Left cardiac atrium (tissue), 4 donors: ENCODE results near the gene BMP3. TPM values are rescaled to one million over a fixed set of nuclear protein-coding genes. Genes with fewer than 3 reads are reported as not detected.
A peak's percentile ranks its signal among the peaks of the same experiment; 100 is the strongest.

ENCODE experiments used
- ATAC-seq, 2 donors: fragments of 200-7000 bp; cut with Tn5 transposase; one replicate each; pipeline ENCODE4 v1.9.1; 2020; ENCODE audit warnings: mild to moderate bottlenecking in 2 of 2, moderate library complexity in 2 of 2
- DNase-seq: peaks from one replicate; pipeline ENCODE4 v3.0.0-alpha.2; 2020
- intact Hi-C, 2 donors: fragments of 100-400 bp; cut with DNase I; formaldehyde crosslinking; loops; one replicate each; pipeline versions ENCODE4 v1.14.1 to v1.15.1; 2022 to 2023
- total RNA-seq, 2 donors: library from RNA; stranded (reverse); fragmentation: NEBNext Ultra II Directional; extraction: Animal tissue kit (Norgen Biotek cat#: 25700); gene quantifications; one replicate each; pipeline ENCODE4 v1.2.1, GENCODE V29; 2021
- donor health status: DM: no; HTN: yes; CAD: no.
- donor health status: DM: no; HTN: yes; CAD: no; lungs with severe emphysema.
- donor health status: DM: yes; HTN: yes; CAD: no.
- donor health status: Dilated cardiomyopathy.

The BMP3 gene
- total RNA-seq, 2 donors from 2014 or later, result 0.08 to 0.09 TPM

- ATAC-seq (no peak), DNase-seq (no peak)
- intact Hi-C loops, result loop anchor here in 1 of 2 donors (10.0 kb wide), 1 partner anchor 269 kb away; no protein-coding TSS in a partner anchor
These were observed 55.5 kb downstream of the BMP3 start for GRCh38 chr4:81085979-81086378.

GRCh38 chr4:81093720-81094401, 63.4 kb downstream of the BMP3 start:
- DNase-seq (no peak), ATAC-seq (peak in 1 of 2 donors; percentile 60)
- intact Hi-C loops, result no loop called here

- intact Hi-C loops, result no loop called here
- DNase-seq (no peak), ATAC-seq (no peak)
These were observed 64.9 kb downstream of the BMP3 start for GRCh38 chr4:81095389-81095788.

GRCh38 chr4:81096566-81096965, 66.1 kb downstream of the BMP3 start:
- ATAC-seq (no peak), DNase-seq (no peak)
- intact Hi-C loops, result no loop called here

- intact Hi-C loops, result no loop called here
- DNase-seq, result no peak
- no peak for ATAC-seq
These were observed 71.6 kb downstream of the BMP3 start for GRCh38 chr4:81102107-81102506.

- intact Hi-C loops, result no loop called here
- ATAC-seq, result no peak
- DNase-seq, result no peak
These were observed 75.6 kb downstream of the BMP3 start for GRCh38 chr4:81106150-81106549.

Other genes with a start within 250 kb of the BMP3 start
- gene PRKG2, start 184.5 kb downstream of the BMP3 start, total RNA-seq, result 10 to 100 TPM in 1 of 2 donors, 1 to 10 TPM in 1; 7.5 to 16.6 TPM